Measurements from ENCODE around the gene HDAC4.

HDAC4 gene

DNA sequence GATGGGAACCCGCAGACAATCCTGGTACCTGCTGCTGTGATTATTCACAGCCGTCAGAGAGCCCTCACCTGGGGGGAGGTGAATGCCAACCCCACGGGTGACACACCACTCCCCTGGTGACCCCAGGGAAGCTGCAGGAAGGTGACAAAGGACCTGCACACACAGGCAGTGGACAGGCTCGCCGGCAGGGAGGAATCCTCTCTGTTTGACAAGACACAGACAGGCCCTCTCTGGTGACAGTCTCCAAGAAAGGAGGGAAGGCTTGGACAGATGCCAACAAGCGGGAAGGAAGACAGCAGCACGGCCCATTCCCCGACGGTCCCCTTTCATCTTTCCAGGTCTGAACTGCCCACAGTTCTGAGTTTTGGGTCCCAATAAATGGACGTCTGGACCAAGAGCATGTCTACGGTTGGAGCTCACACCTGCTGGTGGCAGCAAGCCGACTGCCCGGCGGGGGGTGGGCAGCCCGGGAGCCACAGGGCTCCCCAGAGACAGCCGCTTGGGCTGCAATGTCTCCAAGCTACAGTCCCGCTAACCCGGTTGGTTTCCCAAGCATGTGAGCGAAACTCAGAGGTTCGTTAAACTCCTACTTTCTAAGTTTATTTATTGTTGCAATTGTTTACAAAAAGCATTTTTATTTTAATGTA, 31.8 kb downstream of the HDAC4 start:
- Histone ChIP-seq H4K20me1 (peaks cover 16 to 83% (median 35%) of the 10 kb centered on the region in 11 experiments; a peak in 16 of 22 replicates), H3K27me3 (no peaks in the 10 kb centered on the region), H3K9ac (peak overlapping the region; percentile 64 to 76 (median 72); a peak in 21 of 22 replicates), H3K4me3 (peak overlapping the region; percentile 38 to 67 (median 54); a peak in 18 of 20 replicates), H3K9me3 (replicated peaks in 1 of 11) (no peaks in the 10 kb centered on the region), H3K27ac (peak overlapping the region; percentile 55 to 83 (median 77); a peak in 21 of 22 replicates), H3K36me3 (peaks cover 0 to 7% (median 0%) of the 10 kb centered on the region in 11 experiments; a peak in 4 of 22 replicates), H3K4me2 (peak overlapping the region; percentile 86 to 99 (median 97)), H3K4me1 (peaks cover 55 to 99% (median 91%) of the 10 kb centered on the region in 10 experiments)
- TF ChIP-seq Cebpa-rat (IDR thresholded peaks at IDR 0.05) = no peak

GRCh38 chr2:239368321-239368720, 32.5 kb downstream of the HDAC4 start:
- peak overlapping the region in 8 of 10 experiments; percentile 46 to 67 (median 54); a peak in 10 of 20 replicates for H3K4me3 ChIP-seq
- H3K4me2 ChIP-seq = peak overlapping the region; percentile 86 to 99 (median 97)
- H3K27me3 ChIP-seq = no peaks in the 10 kb centered on the region
- peaks cover 0 to 7% (median 0%) of the 10 kb centered on the region in 11 experiments; a peak in 3 of 22 replicates for H3K36me3 ChIP-seq
- no peak for TF ChIP-seq Cebpa-rat (IDR thresholded peaks at IDR 0.05)
- peak overlapping the region in 6 of 11 experiments; percentile 74 to 80 (median 78); a peak in 13 of 22 replicates for H3K27ac ChIP-seq
- peaks cover 55 to 97% (median 90%) of the 10 kb centered on the region in 10 experiments for H3K4me1 ChIP-seq
- peaks cover 16 to 83% (median 35%) of the 10 kb centered on the region in 11 experiments; a peak in 16 of 22 replicates for H4K20me1 ChIP-seq
- H3K9me3 ChIP-seq (replicated peaks in 1 of 11) = no peaks in the 10 kb centered on the region
- peak overlapping the region in 8 of 11 experiments; percentile 64 to 76 (median 72); a peak in 10 of 22 replicates for H3K9ac ChIP-seq

GRCh38 chr2:239366740-239367139, 34.1 kb downstream of the HDAC4 start:
- Histone ChIP-seq H4K20me1 (peaks cover 10 to 74% (median 29%) of the 10 kb centered on the region in 11 experiments; a peak in 15 of 22 replicates), H3K27ac (no peak overlapping the region), H3K9ac (no peak overlapping the region), H3K4me3 (no peak overlapping the region), H3K27me3 (no peaks in the 10 kb centered on the region), H3K9me3 (replicated peaks in 1 of 11) (no peaks in the 10 kb centered on the region), H3K4me2 (peak overlapping the region in 7 of 11 experiments; percentile 28 to 99 (median 51); a peak in 14 of 22 replicates), H3K4me1 (peaks cover 40 to 82% (median 74%) of the 10 kb centered on the region in 10 experiments), H3K36me3 (peaks cover 0 to 7% (median 0%) of the 10 kb centered on the region in 11 experiments; a peak in 4 of 22 replicates)
- no peak for TF ChIP-seq Cebpa-rat (IDR thresholded peaks at IDR 0.05)

DNA sequence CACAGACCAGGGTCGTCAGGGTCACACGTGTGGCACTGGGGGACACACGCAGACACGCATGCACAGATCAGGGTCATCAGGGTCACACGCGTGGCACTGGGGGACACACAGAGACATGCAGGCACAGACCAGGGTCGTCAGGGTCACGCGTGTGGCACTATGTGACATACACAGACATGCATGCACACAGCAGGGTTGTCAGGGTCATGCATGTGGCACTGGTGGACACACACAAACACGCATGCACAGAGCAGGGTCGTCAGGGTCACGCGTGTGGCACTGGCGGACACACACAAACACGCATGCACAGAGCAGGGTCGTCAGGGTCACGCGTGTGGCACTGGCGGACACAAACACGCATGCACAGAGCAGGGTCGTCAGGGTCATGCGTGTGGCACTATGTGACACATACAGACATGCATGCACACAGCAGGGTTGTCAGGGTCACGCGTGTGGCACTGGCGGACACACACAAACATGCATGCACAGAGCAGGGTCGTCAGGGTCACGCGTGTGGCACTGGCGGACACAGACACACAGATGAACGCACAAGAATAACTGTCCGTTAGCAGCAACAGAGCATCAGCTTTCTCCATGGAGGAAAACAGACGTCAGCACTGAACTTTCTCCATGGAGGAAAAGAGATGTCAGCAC, 34.9 kb downstream of the HDAC4 start:
- Histone ChIP-seq H3K36me3 (peaks cover 0 to 7% (median 0%) of the 10 kb centered on the region in 11 experiments; a peak in 4 of 22 replicates), H3K4me3 (no peak overlapping the region), H3K27ac (no peak overlapping the region), H3K9me3 (replicated peaks in 1 of 11) (no peaks in the 10 kb centered on the region), H4K20me1 (peaks cover 9 to 74% (median 23%) of the 10 kb centered on the region in 11 experiments; a peak in 15 of 22 replicates), H3K4me2 (peak overlapping the region in 7 of 11 experiments; percentile 28 to 99 (median 51); a peak in 11 of 22 replicates), H3K4me1 (peaks cover 31 to 73% (median 65%) of the 10 kb centered on the region in 10 experiments), H3K27me3 (no peaks in the 10 kb centered on the region), H3K9ac (no peak overlapping the region)
- no peak for TF ChIP-seq Cebpa-rat (IDR thresholded peaks at IDR 0.05)

- Histone ChIP-seq H3K4me1 (peaks cover 25 to 73% (median 60%) of the 10 kb centered on the region in 10 experiments), H3K27ac (no peak overlapping the region), H3K4me2 (peak overlapping the region in 6 of 11 experiments; percentile 29 to 63 (median 48); a peak in 5 of 22 replicates), H3K4me3 (no peak overlapping the region), H3K36me3 (peaks cover 0 to 7% (median 0%) of the 10 kb centered on the region in 11 experiments; a peak in 4 of 22 replicates), H3K9me3 (replicated peaks in 1 of 11) (peaks cover 0 to 1% (median 0%) of the 10 kb centered on the region in 11 experiments; a peak in 1 of 22 replicates), H3K27me3 (no peaks in the 10 kb centered on the region), H4K20me1 (peaks cover 8 to 74% (median 25%) of the 10 kb centered on the region in 11 experiments; a peak in 16 of 22 replicates), H3K9ac (no peak overlapping the region)
- TF ChIP-seq Cebpa-rat (IDR thresholded peaks at IDR 0.05) = no peak
Observed at GRCh38 chr2:239365071-239365781, 35.6 kb downstream of the HDAC4 start.

DNA sequence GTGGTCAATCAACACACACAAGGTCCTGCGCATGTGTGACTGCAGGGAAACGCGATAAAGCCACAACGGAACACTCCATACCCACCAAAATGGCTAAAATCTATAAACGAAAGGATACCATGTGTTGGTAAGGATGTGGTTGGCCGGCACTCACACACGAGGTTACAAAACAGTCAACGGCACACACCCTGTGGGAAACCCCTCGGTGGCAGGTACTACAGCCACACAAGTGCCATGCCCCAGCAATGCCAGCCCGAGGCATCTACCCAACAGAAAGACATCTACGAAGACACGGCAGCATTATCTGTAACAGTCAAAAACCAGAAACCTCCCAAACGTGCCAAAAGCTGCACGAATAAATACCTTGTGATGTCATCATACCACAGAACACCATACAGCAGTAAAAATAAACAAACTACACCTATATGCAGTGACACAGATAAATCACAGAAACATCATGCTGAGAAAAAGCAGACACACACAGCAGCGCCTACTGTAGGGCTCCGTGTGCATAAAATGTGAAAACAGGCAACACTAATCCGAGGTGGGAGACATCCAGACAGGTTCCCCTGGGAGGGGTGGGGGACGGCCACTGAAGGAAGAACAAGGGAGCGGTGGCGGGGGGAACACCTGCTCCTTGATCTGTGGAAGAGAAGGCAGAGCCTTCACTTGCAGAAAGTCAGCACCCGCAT, 36.7 kb downstream of the HDAC4 start:
- Histone ChIP-seq H3K9me3 (replicated peaks in 1 of 11) (peaks cover 0 to 11% (median 0%) of the 10 kb centered on the region in 11 experiments; a peak in 1 of 22 replicates), H3K36me3 (peaks cover 0 to 13% (median 0%) of the 10 kb centered on the region in 11 experiments; a peak in 7 of 22 replicates), H3K9ac (no peak overlapping the region), H3K4me2 (peak overlapping the region in 9 of 11 experiments; percentile 0 to 63 (median 47); a peak in 16 of 22 replicates), H3K27ac (no peak overlapping the region), H3K27me3 (no peaks in the 10 kb centered on the region), H3K4me3 (no peak overlapping the region), H4K20me1 (peaks cover 9 to 77% (median 32%) of the 10 kb centered on the region in 11 experiments; a peak in 16 of 22 replicates), H3K4me1 (peaks cover 25 to 71% (median 61%) of the 10 kb centered on the region in 10 experiments)
- no peak for TF ChIP-seq Cebpa-rat (IDR thresholded peaks at IDR 0.05)

GRCh38 chr2:239362507-239362906, 38.3 kb downstream of the HDAC4 start:
- Histone ChIP-seq H3K9me3 (replicated peaks in 1 of 11) (peaks cover 0 to 18% (median 7%) of the 10 kb centered on the region in 11 experiments; a peak in 10 of 22 replicates), H3K36me3 (peaks cover 0 to 25% (median 9%) of the 10 kb centered on the region in 11 experiments; a peak in 14 of 22 replicates), H3K4me1 (peaks cover 9 to 55% (median 45%) of the 10 kb centered on the region in 10 experiments; a peak in 19 of 20 replicates), H3K4me2 (no peak overlapping the region), H3K27me3 (no peaks in the 10 kb centered on the region), H4K20me1 (peaks cover 9 to 66% (median 32%) of the 10 kb centered on the region in 11 experiments; a peak in 14 of 22 replicates), H3K27ac (no peak overlapping the region), H3K4me3 (no peak overlapping the region), H3K9ac (no peak overlapping the region)
- no peak for TF ChIP-seq Cebpa-rat (IDR thresholded peaks at IDR 0.05)

DNA sequence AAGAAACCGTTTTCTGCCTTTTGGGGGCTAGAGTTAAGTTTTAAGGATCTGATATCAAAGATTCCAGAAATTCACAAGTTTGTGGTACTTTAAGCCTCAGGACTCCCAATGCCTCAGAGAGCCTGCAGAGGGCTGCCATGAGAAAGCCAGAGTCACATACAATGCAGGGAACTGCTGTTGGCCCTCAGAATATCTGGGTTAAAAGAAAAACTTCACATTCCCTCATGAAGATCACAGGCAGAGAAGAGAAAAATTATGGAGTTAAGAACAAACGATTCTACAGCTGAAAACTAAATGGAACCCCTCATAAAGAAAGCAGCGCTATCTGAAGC, 39.5 kb downstream of the HDAC4 start:
- Histone ChIP-seq H3K27me3 (no peaks in the 10 kb centered on the region), H3K4me3 (no peak overlapping the region), H4K20me1 (peaks cover 9 to 58% (median 32%) of the 10 kb centered on the region in 11 experiments; a peak in 14 of 22 replicates), H3K36me3 (peaks cover 3 to 31% (median 13%) of the 10 kb centered on the region in 11 experiments; a peak in 16 of 22 replicates), H3K9me3 (replicated peaks in 1 of 11) (peaks cover 5 to 23% (median 16%) of the 10 kb centered on the region in 11 experiments; a peak in 21 of 22 replicates), H3K9ac (no peak overlapping the region), H3K4me2 (no peak overlapping the region), H3K4me1 (peaks cover 7 to 43% (median 36%) of the 10 kb centered on the region in 10 experiments; a peak in 18 of 20 replicates), H3K27ac (no peak overlapping the region)
- no peak for TF ChIP-seq Cebpa-rat (IDR thresholded peaks at IDR 0.05)

Data from BLaER1 treated with 17β-estradiol and CSF1 and Interleukin-3, amounts not matched to agents 10 nM and 100 nM (cell line).